SK-N-DZ (cell line): ENCODE data around the gene TNF.
A peak's percentile ranks its signal among the peaks of the same experiment; 100 is the strongest.
"Not testable (repeated sequence)": the region's sequence is repeated elsewhere in the genome, so short reads cannot be mapped to it uniquely, and the experiment has no call there.

ENCODE experiments used
- DNase-seq: peaks from one replicate; pipeline ENCODE4 v3.0.0-alpha.2; 2015; ENCODE audit warnings: low spot score

The TNF gene

GRCh38 chr6:31587791-31588777 lies 12.7 kb downstream of the TNF start:
- no peak for DNase-seq

DNA sequence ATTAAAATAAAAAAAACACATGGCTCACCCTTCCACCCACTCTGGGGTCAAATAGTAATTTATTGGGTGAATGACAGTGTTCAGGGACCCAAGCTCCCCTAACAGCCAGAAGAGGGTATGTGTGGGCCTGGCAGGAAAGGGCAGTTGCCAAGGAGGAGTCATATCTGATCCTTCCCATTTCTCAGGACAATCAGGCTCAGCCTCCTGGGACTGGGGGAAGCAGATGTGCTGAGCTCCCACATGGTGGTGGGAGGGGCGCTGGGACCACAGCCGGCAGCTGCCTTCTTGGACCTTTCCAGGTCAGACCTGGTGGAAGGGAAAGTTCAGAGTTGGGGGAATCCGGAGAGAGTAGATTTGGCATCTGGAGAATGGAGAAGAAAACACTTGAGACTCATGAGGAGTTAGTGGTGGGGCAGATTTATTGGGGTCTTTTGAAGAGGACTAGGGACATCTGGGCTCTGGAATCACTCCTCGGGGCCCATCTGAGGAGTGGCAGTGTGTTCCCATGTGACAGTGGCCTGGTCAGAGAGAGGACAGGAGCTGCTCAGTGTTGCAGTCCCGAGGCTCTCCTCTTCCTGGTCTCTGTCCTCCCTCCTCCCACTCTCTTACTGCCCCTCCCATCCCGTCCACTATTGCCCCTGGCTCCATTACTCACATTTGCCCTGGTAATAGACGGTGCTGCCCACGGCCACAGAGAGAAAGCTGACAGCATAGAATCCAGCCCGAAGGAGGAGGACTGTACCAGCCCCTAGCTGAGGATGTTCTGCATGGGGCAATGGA lies 13.7 kb downstream of the TNF start:
- peak; percentile 71 for DNase-seq

GRCh38 chr6:31590691-31591090 lies 15.3 kb downstream of the TNF start:
- not testable (repeated sequence) for DNase-seq

GRCh38 chr6:31592396-31592771 lies 17.0 kb downstream of the TNF start:
- no peak for DNase-seq

- DNase-seq = peak; percentile 62
These were observed 21.6 kb downstream of the TNF start for GRCh38 chr6:31597006-31597405.

GRCh38 chr6:31607317-31607716 lies 32.0 kb downstream of the TNF start:
- no peak for DNase-seq

DNA sequence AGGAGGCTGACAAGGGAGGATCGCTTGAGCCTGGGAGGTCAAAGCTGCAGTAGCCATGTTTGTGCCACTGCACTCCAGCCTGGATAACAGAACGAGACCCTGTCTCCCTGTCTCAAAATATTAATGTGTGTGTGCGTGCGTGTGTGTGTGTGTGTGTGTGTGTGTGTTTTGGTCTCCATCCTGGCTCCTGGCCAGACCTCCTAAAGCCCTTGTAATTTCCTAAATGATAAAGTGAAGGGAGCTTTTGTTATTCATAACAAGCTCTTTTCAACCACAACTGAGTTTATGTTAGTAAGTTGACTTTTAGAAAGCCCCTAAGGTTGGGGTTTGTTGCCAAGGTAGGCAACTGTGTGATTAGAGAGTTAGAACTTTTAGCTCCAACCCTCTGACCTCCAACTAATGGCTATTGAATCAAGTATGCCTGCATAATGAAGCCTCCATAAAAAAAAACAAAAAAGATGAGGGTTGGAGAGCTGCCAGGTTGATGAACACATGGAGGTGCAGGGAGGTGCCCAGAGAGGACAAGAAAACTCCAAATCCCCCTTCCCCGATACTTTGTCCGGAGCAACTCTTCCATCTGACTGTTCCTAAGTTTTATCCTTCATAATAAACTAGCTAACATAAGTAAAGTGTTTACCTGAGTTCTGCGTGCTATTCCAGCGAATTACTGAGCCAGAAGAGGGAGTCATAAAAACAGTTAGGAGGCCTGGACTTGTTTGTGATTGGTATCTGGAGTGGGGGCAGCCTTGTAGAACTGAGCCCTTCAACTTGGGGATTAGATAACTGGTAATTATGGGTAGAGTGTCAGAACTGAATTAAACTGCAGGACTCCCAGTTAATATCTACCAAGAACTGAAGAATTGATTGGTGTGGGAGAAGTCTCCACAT lies 34.4 kb downstream of the TNF start:
- DNase-seq = no peak

DNA sequence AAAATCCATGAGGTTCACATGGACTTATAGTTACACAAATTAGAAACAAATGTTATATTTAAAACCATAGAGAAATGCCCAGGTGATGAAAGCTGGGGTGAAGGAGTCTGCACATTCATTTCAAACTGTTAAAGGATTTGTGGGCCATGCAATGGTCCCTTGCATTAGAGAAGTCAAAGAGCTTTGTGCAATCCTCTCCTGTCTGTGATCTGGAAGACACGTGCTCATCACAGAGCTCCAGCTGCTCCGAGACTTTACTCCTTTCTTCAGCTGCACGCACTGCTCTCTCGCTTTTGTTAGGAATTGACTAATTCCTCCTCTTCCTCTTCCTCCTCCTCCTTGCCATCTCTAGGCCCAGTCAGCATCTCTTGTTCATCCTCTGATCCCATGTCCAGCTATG lies 35.6 kb downstream of the TNF start:
- DNase-seq = no peak

- no peak for DNase-seq
These were observed 38.8 kb downstream of the TNF start for GRCh38 chr6:31614075-31614619.

GRCh38 chr6:31614684-31615578 lies 39.6 kb downstream of the TNF start, which contains the start of gene AIF1:
TSS of gene AIF1 (plus strand) at chr6:31615234. CDS start at chr6:31615330, 96 bp downstream.
- DNase-seq = no peak

DNA sequence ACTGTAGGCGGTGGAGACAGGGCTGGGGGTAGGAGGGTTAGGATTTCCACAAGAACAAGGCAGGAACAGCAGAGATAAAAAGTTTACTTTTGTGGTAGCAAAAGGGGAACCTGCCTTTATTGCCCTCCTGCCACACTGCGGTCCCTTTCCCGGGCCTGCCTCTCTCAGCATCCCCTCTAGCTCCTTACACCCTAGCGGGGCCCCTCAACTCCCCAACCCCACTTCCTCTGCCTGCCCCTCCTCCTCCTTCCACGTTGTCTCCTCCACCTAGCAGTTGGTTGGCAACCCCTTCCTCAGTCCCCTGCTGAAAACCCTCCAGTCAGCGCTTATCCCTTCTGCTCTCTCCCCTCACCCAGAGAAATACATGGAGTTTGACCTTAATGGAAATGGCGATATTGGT lies 40.4 kb downstream of the TNF start:
- DNase-seq = no peak

- DNase-seq = no peak
These were observed 41.6 kb downstream of the TNF start for GRCh38 chr6:31617010-31617409.

- peak; percentile 100 for DNase-seq
These were observed 44.6 kb downstream of the TNF start for GRCh38 chr6:31619805-31620585.

- DNase-seq = peak; percentile 87
These were observed 45.4 kb downstream of the TNF start, which contains the start of gene PRRC2A for GRCh38 chr6:31620586-31621319. TSS of gene PRRC2A (plus strand) at chr6:31620715. CDS start at chr6:31622790, 2,075 bp downstream.

- no peak for DNase-seq
These were observed 46.1 kb downstream of the TNF start for GRCh38 chr6:31621320-31621939.

- no peak for DNase-seq
These were observed 46.6 kb downstream of the TNF start for GRCh38 chr6:31621991-31622390.

GRCh38 chr6:31622684-31623091 lies 47.3 kb downstream of the TNF start:
- DNase-seq = no peak

- no peak for DNase-seq
These were observed 48.7 kb downstream of the TNF start for GRCh38 chr6:31624070-31624469.
